HepG2 (cell line): Measurements from ENCODE around the gene PDE2A. TPM values are rescaled to one million over a fixed set of nuclear protein-coding genes. Genes with fewer than 3 reads are reported as not detected.

ENCODE experiments used
- NCOA1 ChIP-seq: sonication (generic); formaldehyde crosslinking; IDR thresholded peaks from 2 replicates; pipeline ENCODE4 v1.9.0; 2021; ENCODE audit warnings: missing genetic modification reagents
- ZEB1 ChIP-seq: IDR thresholded peaks from 2 replicates; pipeline ENCODE4 v1.6.1; 2012; ENCODE audit warnings: mild to moderate bottlenecking, low read depth, inconsistent platforms; ENCODE audit not compliant: insufficient replicate concordance
- ZNF34 ChIP-seq: sonication (generic); formaldehyde crosslinking; IDR thresholded peaks from 2 replicates; pipeline ENCODE4 v1.4.0; 2020; ENCODE audit warnings: mild to moderate bottlenecking, missing genetic modification reagents, borderline replicate concordance
- ZNF354B ChIP-seq: sonication (generic); formaldehyde crosslinking; IDR thresholded peaks from 2 replicates; pipeline ENCODE4 v1.8.0; 2022; ENCODE audit warnings: mild to moderate bottlenecking, missing genetic modification reagents
- ZNF75D ChIP-seq: sonication (generic); formaldehyde crosslinking; IDR thresholded peaks from 2 replicates; pipeline ENCODE4 v1.8.1; 2023; ENCODE audit warnings: missing genetic modification reagents, mild to moderate bottlenecking, borderline replicate concordance
- ZNF792 ChIP-seq: IDR thresholded peaks from 2 replicates; pipeline ENCODE4 v1.6.1; 2016
- polyA plus RNA-seq, 8 experiments: library from polyadenylated mRNA; depleted of rRNA in 3 of 8; stranded (reverse) in 7 of 8; unstranded in 1 of 8; fragments of >200 nt; fragmentation: Illumina TruSeq in 4 of 8; extraction: Trizol in 4 of 8; gene quantifications; 2 replicates each; pipeline versions ENCODE4 v1.2.1 to v1.2.3, GENCODE V29; 2011 to 2016; ENCODE audit warnings: low read depth in 4 of 8, missing spikeins in 1 of 8, mixed read lengths in 1 of 8; ENCODE audit not compliant: insufficient read depth in 1 of 8
- total RNA-seq, 5 experiments: library from RNA; depleted of rRNA; stranded (reverse); fragments of >200 nt; fragmentation: Illumina TruSeq; extraction: Trizol; gene quantifications; 2 replicates each; pipeline ENCODE4 v1.2.3, GENCODE V29; 2016; ENCODE audit warnings: low read depth in 1 of 5
- TF ChIP-seq, protein P1 (sequence below): sonication (generic); formaldehyde crosslinking; IDR thresholded peaks from 2 replicates; pipeline ENCODE4 v1.8.0; 2022; ENCODE audit warnings: missing genetic modification reagents, mild to moderate bottlenecking, moderate library complexity, borderline replicate concordance
- TF ChIP-seq, protein P2 (sequence below): sonication (generic); formaldehyde crosslinking; IDR thresholded peaks from 2 replicates; pipeline ENCODE4 v1.8.1; 2023; ENCODE audit warnings: missing genetic modification reagents, mild to moderate bottlenecking, borderline replicate concordance
- TF ChIP-seq, protein P3 (sequence below): IDR thresholded peaks from 2 replicates; pipeline ENCODE4 v1.6.1; 2016; ENCODE audit warnings: missing genetic modification reagents, missing compliant biosample characterization
- TF ChIP-seq, protein P4 (sequence below): sonication (generic); formaldehyde crosslinking; IDR thresholded peaks from 2 replicates; pipeline ENCODE4 v1.4.0; 2020; ENCODE audit warnings: missing genetic modification reagents
- TF ChIP-seq, protein P5 (sequence below): sonication (generic); formaldehyde crosslinking; IDR thresholded peaks from 2 replicates; pipeline ENCODE4 v1.4.0; 2020; ENCODE audit warnings: missing genetic modification reagents, borderline replicate concordance
- TF ChIP-seq, protein P6 (sequence below): IDR thresholded peaks from 2 replicates; pipeline ENCODE4 v1.6.1; 2016; ENCODE audit warnings: mild to moderate bottlenecking
- TF ChIP-seq, protein P7 (sequence below), 2 experiments: sonication (generic) in 1 of 2; formaldehyde crosslinking in 1 of 2; IDR thresholded peaks; 2 replicates each; pipeline versions ENCODE4 v1.4.0 to v1.6.1; 2018 to 2020; ENCODE audit warnings: missing genetic modification reagents in 2 of 2, borderline replicate concordance in 1 of 2, low read depth in 1 of 2, mild to moderate bottlenecking in 1 of 2, missing biosample characterization in 1 of 2

PDE2A gene
- total and polyA plus RNA-seq, 2 of the 13 experiments (the other 11 are each of a cell fraction or from before 2014, with no cell fraction given), result 3.1 TPM; not detected in 1

DNA sequence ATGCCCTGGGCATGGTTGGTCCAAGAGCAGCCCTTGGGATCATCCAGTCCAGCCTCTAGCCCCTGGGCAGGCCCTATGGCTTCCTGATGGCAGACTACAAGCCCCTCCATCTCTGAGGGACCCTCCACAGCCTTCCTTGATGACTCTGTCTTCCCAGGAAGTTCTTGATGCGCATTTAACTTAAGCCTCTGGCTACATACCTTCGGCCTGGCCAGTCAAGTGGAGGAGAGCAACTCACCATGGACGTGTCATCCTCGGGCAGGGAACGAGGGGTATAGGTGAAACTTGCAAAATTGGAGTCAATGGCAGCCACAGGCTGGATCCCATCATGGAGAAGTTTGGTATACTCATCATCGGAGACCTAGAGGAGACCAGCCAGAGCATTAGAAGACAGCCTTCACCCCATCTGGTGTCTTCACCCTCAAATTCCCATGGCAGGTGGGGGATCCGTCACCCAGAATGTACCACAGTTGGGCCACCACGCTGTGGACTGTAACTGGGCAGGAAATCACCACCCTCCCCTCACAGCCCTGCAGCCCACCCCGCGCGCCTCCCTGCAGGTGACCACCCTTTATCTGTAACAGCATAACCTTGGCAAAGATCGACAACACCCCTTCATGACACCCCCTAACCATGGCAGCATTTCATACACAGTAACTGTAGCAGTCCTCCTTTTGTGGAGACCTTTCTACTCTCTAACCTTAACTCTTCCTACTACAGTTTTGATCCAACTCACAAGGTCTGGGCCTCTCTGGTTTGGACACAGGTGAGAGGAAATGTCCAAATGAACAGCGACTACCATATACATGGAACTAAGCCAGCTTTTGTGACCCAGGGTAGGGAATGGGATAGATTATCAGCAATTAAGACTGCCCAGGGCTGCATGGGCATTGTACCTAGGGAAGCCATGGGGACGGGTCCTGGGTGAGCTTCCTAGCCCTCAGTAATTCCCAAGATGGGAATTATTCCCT is 91.7 kb downstream of the PDE2A start (continued):
- TF ChIP-seq, protein P1, sequence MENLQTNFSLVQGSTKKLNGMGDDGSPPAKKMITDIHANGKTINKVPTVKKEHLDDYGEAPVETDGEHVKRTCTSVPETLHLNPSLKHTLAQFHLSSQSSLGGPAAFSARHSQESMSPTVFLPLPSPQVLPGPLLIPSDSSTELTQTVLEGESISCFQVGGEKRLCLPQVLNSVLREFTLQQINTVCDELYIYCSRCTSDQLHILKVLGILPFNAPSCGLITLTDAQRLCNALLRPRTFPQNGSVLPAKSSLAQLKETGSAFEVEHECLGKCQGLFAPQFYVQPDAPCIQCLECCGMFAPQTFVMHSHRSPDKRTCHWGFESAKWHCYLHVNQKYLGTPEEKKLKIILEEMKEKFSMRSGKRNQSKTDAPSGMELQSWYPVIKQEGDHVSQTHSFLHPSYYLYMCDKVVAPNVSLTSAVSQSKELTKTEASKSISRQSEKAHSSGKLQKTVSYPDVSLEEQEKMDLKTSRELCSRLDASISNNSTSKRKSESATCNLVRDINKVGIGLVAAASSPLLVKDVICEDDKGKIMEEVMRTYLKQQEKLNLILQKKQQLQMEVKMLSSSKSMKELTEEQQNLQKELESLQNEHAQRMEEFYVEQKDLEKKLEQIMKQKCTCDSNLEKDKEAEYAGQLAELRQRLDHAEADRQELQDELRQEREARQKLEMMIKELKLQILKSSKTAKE (CRISPR knock-in tag), result no peak
- no peak for TF ChIP-seq ZNF75D (CRISPR knock-in tag)
- TF ChIP-seq, protein P2, sequence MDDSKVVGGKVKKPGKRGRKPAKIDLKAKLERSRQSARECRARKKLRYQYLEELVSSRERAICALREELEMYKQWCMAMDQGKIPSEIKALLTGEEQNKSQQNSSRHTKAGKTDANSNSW, result no peak
- no peak for TF ChIP-seq ZEB1
- TF ChIP-seq, protein P3, sequence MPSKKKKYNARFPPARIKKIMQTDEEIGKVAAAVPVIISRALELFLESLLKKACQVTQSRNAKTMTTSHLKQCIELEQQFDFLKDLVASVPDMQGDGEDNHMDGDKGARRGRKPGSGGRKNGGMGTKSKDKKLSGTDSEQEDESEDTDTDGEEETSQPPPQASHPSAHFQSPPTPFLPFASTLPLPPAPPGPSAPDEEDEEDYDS (CRISPR knock-in tag), result no peak
- no peak for TF ChIP-seq NCOA1 (CRISPR knock-in tag)
- TF ChIP-seq, protein P4, sequence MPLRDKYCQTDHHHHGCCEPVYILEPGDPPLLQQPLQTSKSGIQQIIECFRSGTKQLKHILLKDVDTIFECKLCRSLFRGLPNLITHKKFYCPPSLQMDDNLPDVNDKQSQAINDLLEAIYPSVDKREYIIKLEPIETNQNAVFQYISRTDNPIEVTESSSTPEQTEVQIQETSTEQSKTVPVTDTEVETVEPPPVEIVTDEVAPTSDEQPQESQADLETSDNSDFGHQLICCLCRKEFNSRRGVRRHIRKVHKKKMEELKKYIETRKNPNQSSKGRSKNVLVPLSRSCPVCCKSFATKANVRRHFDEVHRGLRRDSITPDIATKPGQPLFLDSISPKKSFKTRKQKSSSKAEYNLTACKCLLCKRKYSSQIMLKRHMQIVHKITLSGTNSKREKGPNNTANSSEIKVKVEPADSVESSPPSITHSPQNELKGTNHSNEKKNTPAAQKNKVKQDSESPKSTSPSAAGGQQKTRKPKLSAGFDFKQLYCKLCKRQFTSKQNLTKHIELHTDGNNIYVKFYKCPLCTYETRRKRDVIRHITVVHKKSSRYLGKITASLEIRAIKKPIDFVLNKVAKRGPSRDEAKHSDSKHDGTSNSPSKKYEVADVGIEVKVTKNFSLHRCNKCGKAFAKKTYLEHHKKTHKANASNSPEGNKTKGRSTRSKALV, result no peak
- TF ChIP-seq, protein P5, sequence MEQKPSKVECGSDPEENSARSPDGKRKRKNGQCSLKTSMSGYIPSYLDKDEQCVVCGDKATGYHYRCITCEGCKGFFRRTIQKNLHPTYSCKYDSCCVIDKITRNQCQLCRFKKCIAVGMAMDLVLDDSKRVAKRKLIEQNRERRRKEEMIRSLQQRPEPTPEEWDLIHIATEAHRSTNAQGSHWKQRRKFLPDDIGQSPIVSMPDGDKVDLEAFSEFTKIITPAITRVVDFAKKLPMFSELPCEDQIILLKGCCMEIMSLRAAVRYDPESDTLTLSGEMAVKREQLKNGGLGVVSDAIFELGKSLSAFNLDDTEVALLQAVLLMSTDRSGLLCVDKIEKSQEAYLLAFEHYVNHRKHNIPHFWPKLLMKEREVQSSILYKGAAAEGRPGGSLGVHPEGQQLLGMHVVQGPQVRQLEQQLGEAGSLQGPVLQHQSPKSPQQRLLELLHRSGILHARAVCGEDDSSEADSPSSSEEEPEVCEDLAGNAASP, result no peak
- TF ChIP-seq ZNF792, result no peak
- no peak for TF ChIP-seq ZNF34 (CRISPR knock-in tag)
- TF ChIP-seq, protein P6, sequence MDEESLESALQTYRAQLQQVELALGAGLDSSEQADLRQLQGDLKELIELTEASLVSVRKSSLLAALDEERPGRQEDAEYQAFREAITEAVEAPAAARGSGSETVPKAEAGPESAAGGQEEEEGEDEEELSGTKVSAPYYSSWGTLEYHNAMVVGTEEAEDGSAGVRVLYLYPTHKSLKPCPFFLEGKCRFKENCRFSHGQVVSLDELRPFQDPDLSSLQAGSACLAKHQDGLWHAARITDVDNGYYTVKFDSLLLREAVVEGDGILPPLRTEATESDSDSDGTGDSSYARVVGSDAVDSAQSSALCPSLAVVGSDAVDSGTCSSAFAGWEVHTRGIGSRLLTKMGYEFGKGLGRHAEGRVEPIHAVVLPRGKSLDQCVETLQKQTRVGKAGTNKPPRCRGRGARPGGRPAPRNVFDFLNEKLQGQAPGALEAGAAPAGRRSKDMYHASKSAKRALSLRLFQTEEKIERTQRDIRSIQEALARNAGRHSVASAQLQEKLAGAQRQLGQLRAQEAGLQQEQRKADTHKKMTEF (CRISPR knock-in tag), result no peak
- TF ChIP-seq ZNF354B (CRISPR knock-in tag), result no peak
- TF ChIP-seq, protein P7, sequence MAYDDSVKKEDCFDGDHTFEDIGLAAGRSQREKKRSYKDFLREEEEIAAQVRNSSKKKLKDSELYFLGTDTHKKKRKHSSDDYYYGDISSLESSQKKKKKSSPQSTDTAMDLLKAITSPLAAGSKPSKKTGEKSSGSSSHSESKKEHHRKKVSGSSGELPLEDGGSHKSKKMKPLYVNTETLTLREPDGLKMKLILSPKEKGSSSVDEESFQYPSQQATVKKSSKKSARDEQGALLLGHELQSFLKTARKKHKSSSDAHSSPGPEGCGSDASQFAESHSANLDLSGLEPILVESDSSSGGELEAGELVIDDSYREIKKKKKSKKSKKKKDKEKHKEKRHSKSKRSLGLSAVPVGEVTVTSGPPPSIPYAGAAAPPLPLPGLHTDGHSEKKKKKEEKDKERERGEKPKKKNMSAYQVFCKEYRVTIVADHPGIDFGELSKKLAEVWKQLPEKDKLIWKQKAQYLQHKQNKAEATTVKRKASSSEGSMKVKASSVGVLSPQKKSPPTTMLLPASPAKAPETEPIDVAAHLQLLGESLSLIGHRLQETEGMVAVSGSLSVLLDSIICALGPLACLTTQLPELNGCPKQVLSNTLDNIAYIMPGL (CRISPR knock-in tag; IDR thresholded peaks at IDR 0.05; ENCODE audit: borderline replicate concordance in 1 of 2, low read depth in 1 of 2), result no peak
- TF ChIP-seq, all 625 proteins: peak for 0
